Activated naive CD8-positive, alpha-beta T cell (primary cell): ENCODE data around the gene ARRB1.
"Not testable (repeated sequence)": the region's sequence is repeated elsewhere in the genome, so short reads cannot be mapped to it uniquely, and the experiment has no call there.

Source experiments
- H3K27ac Mint-ChIP-seq: one replicate; pipeline ENCODE4 v1.8.0; 2021; ENCODE audit warnings: mixed read lengths
- H3K27me3 Mint-ChIP-seq: one replicate; pipeline ENCODE4 v1.8.0; 2021; ENCODE audit warnings: mixed read lengths
- H3K36me3 Mint-ChIP-seq: one replicate; pipeline ENCODE4 v1.8.0; 2021; ENCODE audit warnings: mixed read lengths
- H3K4me1 Mint-ChIP-seq: one replicate; pipeline ENCODE4 v1.8.0; 2021; ENCODE audit warnings: low read depth, mixed read lengths
- H3K4me3 Mint-ChIP-seq: one replicate; pipeline ENCODE4 v1.8.0; 2021; ENCODE audit warnings: mild to moderate bottlenecking, mixed read lengths
- H3K9me3 Mint-ChIP-seq: one replicate; pipeline ENCODE4 v1.8.0; 2021; ENCODE audit warnings: low read depth, mixed read lengths

Gene ARRB1

DNA sequence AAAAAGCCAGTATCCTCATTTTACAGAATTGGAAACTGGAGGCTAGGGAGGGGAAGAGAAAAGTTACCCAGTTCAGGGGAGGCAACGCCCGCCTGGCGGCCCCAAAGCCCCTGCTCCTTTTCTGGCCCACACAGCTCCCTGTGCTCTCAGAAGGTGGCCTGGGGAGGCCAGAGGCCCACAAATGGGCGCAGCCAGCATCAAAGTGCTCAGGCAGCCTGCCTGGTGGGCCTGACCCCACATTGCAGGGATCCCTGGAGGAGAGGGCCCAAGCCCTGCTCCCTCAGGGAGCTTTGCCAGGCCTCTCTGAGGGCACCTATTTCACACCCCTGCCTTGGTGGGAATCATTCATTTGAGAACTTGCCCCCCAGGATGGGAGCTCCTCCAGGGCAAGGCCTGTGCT lies 42.5 kb downstream of the ARRB1 start:
- Mint-ChIP-seq H3K27ac (no peak overlapping the region), H3K4me1 (peaks cover 27% of the 10 kb centered on the region)

DNA sequence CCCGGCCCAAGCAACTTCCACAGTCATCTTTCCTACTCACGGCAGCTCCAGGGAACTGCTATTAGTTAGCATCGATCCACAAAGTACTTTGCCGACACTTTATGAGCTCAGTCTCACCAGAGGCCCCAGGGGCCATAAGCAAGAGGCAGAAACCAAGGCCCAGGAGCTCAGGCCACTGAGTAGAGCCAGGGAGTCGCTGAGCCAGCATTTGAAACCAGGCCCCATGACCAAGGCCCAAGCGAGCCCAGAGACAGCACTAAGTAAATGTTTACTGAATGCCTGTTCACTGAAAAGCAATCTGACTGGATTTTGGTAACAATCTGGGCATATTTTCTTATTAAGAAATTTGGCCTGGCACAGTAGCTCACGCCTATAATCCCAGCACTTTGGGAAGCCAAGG lies 43.3 kb downstream of the ARRB1 start:
- H3K9me3 Mint-ChIP-seq, result no peaks in the 10 kb centered on the region

More for the DNA sequence above, 42.5 kb downstream of the ARRB1 start:
- Mint-ChIP-seq H3K4me3 (no peak overlapping the region), H3K36me3 (peaks cover 2% of the 10 kb centered on the region), H3K9me3 (no peaks in the 10 kb centered on the region), H3K27me3 (no peaks in the 10 kb centered on the region)

GRCh38 chr11:75307058-75307457 lies 44.4 kb downstream of the ARRB1 start:
- Mint-ChIP-seq H3K36me3 (no peaks in the 10 kb centered on the region), H3K27ac (peak overlapping the region; percentile 87), H3K9me3 (no peaks in the 10 kb centered on the region), H3K4me3 (no peak overlapping the region), H3K4me1 (peaks cover 28% of the 10 kb centered on the region), H3K27me3 (no peaks in the 10 kb centered on the region)

More for the DNA sequence above, 43.3 kb downstream of the ARRB1 start:
- H3K27me3 Mint-ChIP-seq, result no peaks in the 10 kb centered on the region
- H3K27ac Mint-ChIP-seq, result no peak overlapping the region
- peaks cover 2% of the 10 kb centered on the region for H3K36me3 Mint-ChIP-seq
- H3K4me1 Mint-ChIP-seq, result peaks cover 32% of the 10 kb centered on the region
- H3K4me3 Mint-ChIP-seq, result no peak overlapping the region

GRCh38 chr11:75306529-75306928 lies 44.9 kb downstream of the ARRB1 start:
- Mint-ChIP-seq H3K9me3 (no peaks in the 10 kb centered on the region), H3K27ac (no peak overlapping the region), H3K36me3 (no peaks in the 10 kb centered on the region), H3K4me3 (no peak overlapping the region), H3K27me3 (no peaks in the 10 kb centered on the region), H3K4me1 (peaks cover 28% of the 10 kb centered on the region)

DNA sequence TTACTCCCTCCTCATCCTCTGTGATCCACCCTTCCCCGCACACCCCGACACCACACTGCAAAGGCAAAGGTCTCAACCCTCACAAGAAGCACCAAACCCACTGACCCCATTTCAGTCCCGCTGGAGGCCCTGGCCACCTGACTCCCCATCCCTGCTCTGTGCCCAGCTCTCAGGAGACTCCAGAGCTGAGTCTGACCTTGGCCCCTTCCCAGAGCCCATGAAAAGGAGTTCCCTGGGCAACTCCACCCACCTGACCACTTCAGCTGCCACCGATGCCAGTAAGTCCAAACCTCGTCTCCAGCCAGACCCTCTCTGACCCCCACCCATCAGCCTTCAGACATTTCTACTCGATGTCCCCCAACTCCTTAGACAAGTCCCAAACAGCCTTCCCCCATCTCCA lies 45.5 kb downstream of the ARRB1 start:
- Mint-ChIP-seq H3K9me3 (no peaks in the 10 kb centered on the region), H3K27me3 (no peaks in the 10 kb centered on the region), H3K27ac (peak overlapping the region; percentile 36), H3K36me3 (no peaks in the 10 kb centered on the region), H3K4me1 (peaks cover 28% of the 10 kb centered on the region), H3K4me3 (no peak overlapping the region)

GRCh38 chr11:75305452-75305851 lies 46.0 kb downstream of the ARRB1 start:
- peak overlapping the region; percentile 36 for H3K27ac Mint-ChIP-seq
- no peaks in the 10 kb centered on the region for H3K36me3 Mint-ChIP-seq
- no peaks in the 10 kb centered on the region for H3K27me3 Mint-ChIP-seq
- peaks cover 25% of the 10 kb centered on the region for H3K4me1 Mint-ChIP-seq
- H3K4me3 Mint-ChIP-seq, result no peak overlapping the region
- no peaks in the 10 kb centered on the region for H3K9me3 Mint-ChIP-seq

DNA sequence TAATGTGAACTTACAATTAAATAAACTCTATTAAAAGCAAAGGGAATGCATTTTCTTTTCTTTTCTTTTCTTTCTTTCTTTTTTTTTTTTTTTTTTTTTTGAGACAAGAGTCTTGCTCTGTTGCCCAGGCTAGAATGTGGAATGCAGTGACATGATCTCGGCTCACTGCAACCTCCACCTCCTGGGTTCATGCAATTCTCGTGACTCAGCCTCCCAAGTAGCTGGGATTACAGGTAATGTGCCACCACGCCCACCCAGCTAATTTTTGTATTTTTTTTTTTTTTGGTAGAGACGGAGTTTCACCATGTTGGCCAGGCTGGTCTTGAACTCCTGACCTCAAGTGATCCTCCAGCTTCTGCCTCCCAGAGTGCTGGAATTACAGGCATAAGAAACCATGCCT lies 46.5 kb downstream of the ARRB1 start:
- H3K36me3 Mint-ChIP-seq, H3K4me3 Mint-ChIP-seq, H3K27ac Mint-ChIP-seq, H3K9me3 Mint-ChIP-seq, H3K27me3 Mint-ChIP-seq: not testable (repeated sequence)
- peaks cover 22% of the 10 kb centered on the region for H3K4me1 Mint-ChIP-seq

DNA sequence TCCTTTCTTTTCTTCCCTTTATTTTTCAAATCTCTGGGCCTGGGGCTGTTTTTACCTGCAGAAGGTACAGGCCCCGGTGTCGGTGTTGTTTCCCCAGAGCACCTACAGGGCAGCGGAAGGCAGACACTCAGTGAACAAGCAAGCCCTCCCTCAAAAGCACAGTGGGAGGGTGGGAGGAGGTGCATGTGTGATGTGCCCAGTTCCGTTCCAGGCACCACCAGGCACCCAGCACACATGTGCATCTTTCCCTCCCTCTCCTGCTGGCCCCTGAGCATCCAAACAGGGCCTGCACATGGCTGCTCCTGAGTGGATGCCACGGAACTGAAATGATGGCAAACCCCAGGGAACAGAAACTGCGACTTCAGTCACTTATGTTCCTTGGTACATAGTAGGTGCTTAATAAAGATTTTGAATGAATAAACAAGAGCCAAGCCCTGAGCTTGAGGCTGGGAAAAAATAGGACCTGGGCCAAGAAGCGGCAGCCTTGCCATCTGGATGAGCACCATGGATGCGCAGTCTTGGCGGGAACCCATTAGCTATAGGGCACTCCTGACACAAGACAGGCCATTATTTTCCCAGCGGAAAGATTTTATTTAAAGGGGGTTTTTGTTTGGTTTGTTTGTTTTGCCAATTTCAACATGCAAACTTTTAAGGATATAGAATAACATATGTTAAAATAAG lies 47.8 kb downstream of the ARRB1 start:
- Mint-ChIP-seq H3K27me3 (no peaks in the 10 kb centered on the region), H3K27ac (peak overlapping the region; percentile 54), H3K4me3 (no peak overlapping the region), H3K9me3 (no peaks in the 10 kb centered on the region), H3K36me3 (no peaks in the 10 kb centered on the region), H3K4me1 (peaks cover 25% of the 10 kb centered on the region)

DNA sequence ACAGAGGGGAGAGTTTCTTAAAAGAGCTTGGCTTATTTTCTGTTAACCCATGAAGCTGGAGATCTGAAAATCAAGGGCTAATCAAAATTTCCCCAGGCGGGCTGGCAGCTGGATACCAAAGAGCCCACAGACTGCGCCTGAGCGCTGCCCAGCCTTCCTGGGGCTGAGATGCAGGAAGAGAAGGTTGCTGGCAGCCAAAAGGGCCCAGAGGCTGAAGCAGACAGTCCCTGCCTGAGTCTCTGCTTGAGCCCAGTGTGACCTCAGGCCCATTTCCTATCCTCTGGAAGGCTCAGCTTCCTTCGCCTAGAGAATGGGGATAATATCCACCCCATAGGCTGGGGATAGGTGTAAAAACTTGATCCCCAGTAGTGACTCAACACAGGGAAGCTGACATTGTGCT lies 49.1 kb downstream of the ARRB1 start:
- no peaks in the 10 kb centered on the region for H3K27me3 Mint-ChIP-seq
- no peaks in the 10 kb centered on the region for H3K36me3 Mint-ChIP-seq
- no peak overlapping the region for H3K27ac Mint-ChIP-seq
- peaks cover 28% of the 10 kb centered on the region for H3K4me1 Mint-ChIP-seq
- no peak overlapping the region for H3K4me3 Mint-ChIP-seq
- no peaks in the 10 kb centered on the region for H3K9me3 Mint-ChIP-seq

- no peak overlapping the region for H3K4me3 Mint-ChIP-seq
- H3K27ac Mint-ChIP-seq, result no peak overlapping the region
- H3K36me3 Mint-ChIP-seq, result peaks cover 5% of the 10 kb centered on the region
- H3K9me3 Mint-ChIP-seq, result no peaks in the 10 kb centered on the region
- H3K27me3 Mint-ChIP-seq, result no peaks in the 10 kb centered on the region
- H3K4me1 Mint-ChIP-seq, result peaks cover 31% of the 10 kb centered on the region
Observed at GRCh38 chr11:75301601-75302345, 49.7 kb downstream of the ARRB1 start.

GRCh38 chr11:75301131-75301530 lies 50.3 kb downstream of the ARRB1 start:
- Mint-ChIP-seq H3K4me3 (no peak overlapping the region), H3K27ac (peak overlapping the region; percentile 50), H3K27me3 (no peaks in the 10 kb centered on the region), H3K36me3 (peaks cover 9% of the 10 kb centered on the region), H3K9me3 (no peaks in the 10 kb centered on the region), H3K4me1 (peaks cover 31% of the 10 kb centered on the region)

- no peaks in the 10 kb centered on the region for H3K9me3 Mint-ChIP-seq
- H3K27me3 Mint-ChIP-seq, result no peaks in the 10 kb centered on the region
- H3K27ac Mint-ChIP-seq, result no peak overlapping the region
Observed at GRCh38 chr11:75298976-75299260, 52.5 kb downstream of the ARRB1 start.

GRCh38 chr11:75298191-75298975 lies 53.1 kb downstream of the ARRB1 start:
- Mint-ChIP-seq H3K36me3 (peaks cover 12% of the 10 kb centered on the region), H3K9me3 (no peaks in the 10 kb centered on the region)

More at GRCh38 chr11:75298976-75299260, 52.5 kb downstream of the ARRB1 start:
- Mint-ChIP-seq H3K4me1 (peaks cover 25% of the 10 kb centered on the region), H3K36me3 (peaks cover 12% of the 10 kb centered on the region), H3K4me3 (no peak overlapping the region)

DNA sequence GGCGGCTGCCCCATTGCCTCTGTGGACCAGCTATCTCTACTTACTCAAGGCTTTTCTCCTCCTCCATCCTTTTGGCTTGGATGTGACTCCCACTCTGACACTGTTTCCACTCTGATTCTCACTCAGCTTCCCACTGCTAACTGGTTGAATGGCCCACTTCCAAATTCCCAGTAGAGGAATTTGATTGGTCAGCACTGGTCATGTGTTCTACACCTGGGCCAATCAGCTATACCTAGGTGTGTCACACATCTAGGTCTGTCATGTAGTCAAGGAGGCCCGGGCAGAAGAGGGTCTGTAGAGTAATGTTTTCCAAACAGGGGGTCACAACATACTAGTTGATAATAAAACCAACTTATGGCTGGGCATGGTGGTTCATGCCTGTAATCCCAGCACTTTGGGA lies 57.6 kb downstream of the ARRB1 start:
- Mint-ChIP-seq H3K27me3 (no peaks in the 10 kb centered on the region), H3K4me1 (peaks cover 31% of the 10 kb centered on the region), H3K36me3 (peaks cover 14% of the 10 kb centered on the region), H3K4me3 (no peak overlapping the region), H3K9me3 (no peaks in the 10 kb centered on the region), H3K27ac (no peak overlapping the region)

More at GRCh38 chr11:75298191-75298975, 53.1 kb downstream of the ARRB1 start:
- H3K4me3 Mint-ChIP-seq, result no peak overlapping the region
- H3K27me3 Mint-ChIP-seq, result no peaks in the 10 kb centered on the region
- H3K27ac Mint-ChIP-seq, result peak overlapping the region; percentile 34
- peaks cover 28% of the 10 kb centered on the region for H3K4me1 Mint-ChIP-seq

DNA sequence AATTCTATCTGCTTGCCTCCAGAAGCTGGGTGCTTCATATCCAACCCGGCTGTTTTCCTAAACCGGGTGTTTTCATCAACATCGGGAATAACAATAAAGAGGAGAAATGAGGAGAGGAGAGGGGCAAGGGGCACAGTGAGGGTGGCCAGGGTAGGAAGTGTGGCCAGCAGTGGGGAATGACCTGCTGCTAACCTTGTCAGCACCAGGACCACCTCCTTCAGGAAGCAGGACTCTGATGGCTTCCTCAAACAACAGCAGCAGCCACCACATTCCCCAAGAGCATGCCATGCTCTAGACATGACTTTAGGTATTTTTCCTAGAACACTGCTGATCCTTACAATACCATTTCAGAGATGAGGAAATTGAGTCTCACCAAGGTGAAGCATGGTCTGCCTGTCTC lies 58.5 kb downstream of the ARRB1 start:
- Mint-ChIP-seq H3K4me1 (peaks cover 27% of the 10 kb centered on the region), H3K4me3 (no peak overlapping the region), H3K27me3 (no peaks in the 10 kb centered on the region)

More for the DNA sequence above, 58.5 kb downstream of the ARRB1 start:
- H3K27ac Mint-ChIP-seq, result no peak overlapping the region
- no peaks in the 10 kb centered on the region for H3K9me3 Mint-ChIP-seq
- H3K36me3 Mint-ChIP-seq, result peaks cover 14% of the 10 kb centered on the region
